ENCODE results near the gene MARK1. TPM values are rescaled to one million over a fixed set of nuclear protein-coding genes. Genes with fewer than 3 reads are reported as not detected.
"Not testable (repeated sequence)": the region's sequence is repeated elsewhere in the genome, so short reads cannot be mapped to it uniquely, and the experiment has no call there.

MARK1 gene
- total and polyA plus RNA-seq, 9 donors = 6.5 to 15.3 (median 11.7) TPM

GRCh38 chr1:220595179-220595578, 67.2 kb downstream of the MARK1 start:
- no peak overlapping the region for H3K27ac ChIP-seq (ENCODE audit: low read length)
- DNase-seq = no peak
- no peaks in the 10 kb centered on the region for H3K9me3 ChIP-seq (replicated peaks; ENCODE audit: control insufficient read depth, low read depth, low read length)
- H3K4me3 ChIP-seq (ENCODE audit: low read length) = no peak overlapping the region
- peaks cover 3% of the 10 kb centered on the region for H3K36me3 ChIP-seq (ENCODE audit: control insufficient read depth, insufficient read depth, low read length)
- 63% methylated on average over 3 of the region's 3 CpGs for WGBS (ENCODE audit: insufficient coverage)
- H3K4me1 ChIP-seq (ENCODE audit: control insufficient read depth, insufficient read depth, low read length) = no peaks in the 10 kb centered on the region
- no peaks in the 10 kb centered on the region for H3K27me3 ChIP-seq (ENCODE audit: control insufficient read depth, insufficient read depth, low read length)

DNA sequence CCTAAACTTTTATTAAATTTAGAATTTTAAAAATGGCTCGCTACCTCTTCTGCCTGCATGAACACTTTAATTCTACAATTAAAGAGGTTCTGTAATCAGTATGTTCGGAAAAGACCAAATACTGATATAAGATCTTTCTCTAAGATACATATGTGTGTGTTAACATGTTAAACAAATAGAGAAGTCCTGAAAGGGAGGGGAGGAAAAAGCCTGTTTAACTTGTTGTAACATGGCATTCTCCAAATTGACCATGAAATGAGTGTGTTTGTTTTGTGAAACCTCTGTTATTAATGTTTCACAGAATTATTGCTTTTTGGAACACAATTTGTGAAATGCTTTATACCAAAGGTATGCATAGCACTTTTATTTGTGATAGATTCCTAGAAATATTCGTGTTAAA, 77.0 kb downstream of the MARK1 start:
- WGBS (ENCODE audit: insufficient coverage) = no CpG with 5 or more reads among the region's 3 CpGs
- no peaks in the 10 kb centered on the region for H3K27me3 ChIP-seq (ENCODE audit: control insufficient read depth, insufficient read depth, low read length)
- no peaks in the 10 kb centered on the region for H3K9me3 ChIP-seq (replicated peaks; ENCODE audit: control insufficient read depth, low read depth, low read length)
- H3K4me3 ChIP-seq (ENCODE audit: low read length) = no peak overlapping the region
- no peak overlapping the region for H3K27ac ChIP-seq (ENCODE audit: low read length)
- H3K36me3 ChIP-seq (ENCODE audit: control insufficient read depth, insufficient read depth, low read length) = no peaks in the 10 kb centered on the region
- DNase-seq = no peak
- H3K4me1 ChIP-seq (ENCODE audit: control insufficient read depth, insufficient read depth, low read length) = no peaks in the 10 kb centered on the region

DNA sequence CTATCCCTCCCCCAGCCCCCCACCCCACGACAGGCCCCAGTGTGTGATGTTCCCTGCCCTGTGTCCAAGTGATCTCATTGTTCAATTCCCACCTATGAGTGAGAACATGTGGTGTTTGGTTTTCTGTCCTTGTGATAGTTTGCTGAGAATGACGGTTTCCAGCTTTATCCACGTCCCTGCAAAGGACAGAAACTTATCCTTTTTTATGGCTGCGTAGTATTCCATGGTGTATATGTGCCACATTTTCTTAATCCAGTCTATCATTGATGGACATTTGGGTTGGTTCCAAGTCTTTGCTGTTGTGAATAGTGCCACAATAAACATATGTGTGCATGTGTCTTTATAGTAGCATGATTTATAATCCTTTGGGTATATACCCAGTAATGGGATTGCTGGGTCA, 77.7 kb downstream of the MARK1 start:
- H3K4me1 ChIP-seq (ENCODE audit: control insufficient read depth, insufficient read depth, low read length); DNase-seq; H3K27ac ChIP-seq (ENCODE audit: low read length); H3K36me3 ChIP-seq (ENCODE audit: control insufficient read depth, insufficient read depth, low read length); H3K4me3 ChIP-seq (ENCODE audit: low read length); H3K9me3 ChIP-seq (replicated peaks; ENCODE audit: control insufficient read depth, low read depth, low read length); H3K27me3 ChIP-seq (ENCODE audit: control insufficient read depth, insufficient read depth, low read length): not testable (repeated sequence)
- WGBS (ENCODE audit: insufficient coverage) = no CpG with 5 or more reads among the region's 4 CpGs

DNA sequence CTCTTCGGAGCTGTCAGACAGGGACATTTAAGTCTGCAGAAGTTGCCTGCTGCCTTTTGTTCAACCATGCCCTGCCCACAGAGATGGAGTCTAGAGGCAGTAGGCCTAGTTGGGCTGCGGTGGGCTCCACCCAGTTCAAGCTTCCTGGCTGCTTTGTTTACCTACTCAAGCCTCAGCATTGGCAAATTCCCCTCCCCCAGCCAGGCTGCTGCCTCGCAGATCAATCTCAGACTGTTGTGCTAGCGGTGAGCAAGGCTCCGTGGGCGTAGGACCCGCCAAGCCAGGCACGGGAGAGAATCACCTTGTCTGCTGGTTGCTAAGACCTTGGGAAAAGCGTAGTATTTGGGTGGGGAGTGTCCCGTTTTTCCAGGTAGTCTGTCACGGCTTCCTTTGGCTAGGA, 83.2 kb downstream of the MARK1 start:
- not testable (repeated sequence) for DNase-seq; H3K4me1 ChIP-seq (ENCODE audit: control insufficient read depth, insufficient read depth, low read length); H3K9me3 ChIP-seq (replicated peaks; ENCODE audit: control insufficient read depth, low read depth, low read length); H3K27me3 ChIP-seq (ENCODE audit: control insufficient read depth, insufficient read depth, low read length); H3K4me3 ChIP-seq (ENCODE audit: low read length); H3K27ac ChIP-seq (ENCODE audit: low read length); H3K36me3 ChIP-seq (ENCODE audit: control insufficient read depth, insufficient read depth, low read length)
- WGBS (ENCODE audit: insufficient coverage) = 100% methylated on average over 5 of the region's 11 CpGs

GRCh38 chr1:220616836-220617235, 88.9 kb downstream of the MARK1 start:
- Histone ChIP-seq H3K4me3 (ENCODE audit: low read length) (no peak overlapping the region), H3K27ac (ENCODE audit: low read length) (peak overlapping the region; percentile 31), H3K4me1 (ENCODE audit: control insufficient read depth, insufficient read depth, low read length) (no peaks in the 10 kb centered on the region), H3K36me3 (ENCODE audit: control insufficient read depth, insufficient read depth, low read length) (peaks cover 3% of the 10 kb centered on the region), H3K9me3 (replicated peaks; ENCODE audit: control insufficient read depth, low read depth, low read length) (no peaks in the 10 kb centered on the region), H3K27me3 (ENCODE audit: control insufficient read depth, insufficient read depth, low read length) (no peaks in the 10 kb centered on the region)
- peak; percentile 84 for DNase-seq

GRCh38 chr1:220628431-220628830, 100.5 kb downstream of the MARK1 start:
- Histone ChIP-seq H3K9me3 (replicated peaks; ENCODE audit: control insufficient read depth, low read depth, low read length) (no peaks in the 10 kb centered on the region), H3K36me3 (ENCODE audit: control insufficient read depth, insufficient read depth, low read length) (peaks cover 10% of the 10 kb centered on the region), H3K4me3 (ENCODE audit: low read length) (no peak overlapping the region), H3K4me1 (ENCODE audit: control insufficient read depth, insufficient read depth, low read length) (peaks cover 2% of the 10 kb centered on the region), H3K27me3 (ENCODE audit: control insufficient read depth, insufficient read depth, low read length) (no peaks in the 10 kb centered on the region), H3K27ac (ENCODE audit: low read length) (no peak overlapping the region)
- no peak for DNase-seq
- WGBS (ENCODE audit: insufficient coverage) = 87% methylated on average over 4 of the region's 5 CpGs

- no peak overlapping the region for H3K27ac ChIP-seq (ENCODE audit: low read length)
- H3K4me3 ChIP-seq (ENCODE audit: low read length) = no peak overlapping the region
- no peak for DNase-seq
- peaks cover 2% of the 10 kb centered on the region for H3K4me1 ChIP-seq (ENCODE audit: control insufficient read depth, insufficient read depth, low read length)
- peaks cover 8% of the 10 kb centered on the region for H3K36me3 ChIP-seq (ENCODE audit: control insufficient read depth, insufficient read depth, low read length)
- H3K9me3 ChIP-seq (replicated peaks; ENCODE audit: control insufficient read depth, low read depth, low read length) = no peaks in the 10 kb centered on the region
- H3K27me3 ChIP-seq (ENCODE audit: control insufficient read depth, insufficient read depth, low read length) = no peaks in the 10 kb centered on the region
- WGBS (ENCODE audit: insufficient coverage) = 79% methylated on average over 3 of the region's 4 CpGs
These were observed 103.4 kb downstream of the MARK1 start for GRCh38 chr1:220631238-220631815.

- no CpG with 5 or more reads among the region's 1 CpG for WGBS (ENCODE audit: insufficient coverage)
These were observed 109.8 kb downstream of the MARK1 start for GRCh38 chr1:220637759-220638158.

GRCh38 chr1:220642285-220642684, 114.3 kb downstream of the MARK1 start:
- 90% methylated on average over 3 of the region's 4 CpGs for WGBS (ENCODE audit: insufficient coverage)
- Histone ChIP-seq H3K27ac (ENCODE audit: low read length) (no peak overlapping the region), H3K36me3 (ENCODE audit: control insufficient read depth, insufficient read depth, low read length) (peaks cover 15% of the 10 kb centered on the region), H3K9me3 (replicated peaks; ENCODE audit: control insufficient read depth, low read depth, low read length) (no peaks in the 10 kb centered on the region), H3K4me1 (ENCODE audit: control insufficient read depth, insufficient read depth, low read length) (no peaks in the 10 kb centered on the region), H3K27me3 (ENCODE audit: control insufficient read depth, insufficient read depth, low read length) (no peaks in the 10 kb centered on the region), H3K4me3 (ENCODE audit: low read length) (no peak overlapping the region)
- no peak for DNase-seq

More at GRCh38 chr1:220637759-220638158, 109.8 kb downstream of the MARK1 start:
- no peak overlapping the region for H3K27ac ChIP-seq (ENCODE audit: low read length)
- no peaks in the 10 kb centered on the region for H3K27me3 ChIP-seq (ENCODE audit: control insufficient read depth, insufficient read depth, low read length)
- DNase-seq = no peak
- H3K4me1 ChIP-seq (ENCODE audit: control insufficient read depth, insufficient read depth, low read length) = no peaks in the 10 kb centered on the region
- H3K9me3 ChIP-seq (replicated peaks; ENCODE audit: control insufficient read depth, low read depth, low read length) = no peaks in the 10 kb centered on the region
- H3K4me3 ChIP-seq (ENCODE audit: low read length) = no peak overlapping the region
- H3K36me3 ChIP-seq (ENCODE audit: control insufficient read depth, insufficient read depth, low read length) = peaks cover 21% of the 10 kb centered on the region

GRCh38 chr1:220652995-220653394, 125.1 kb downstream of the MARK1 start:
- WGBS (ENCODE audit: insufficient coverage) = 85% methylated on average over 10 of the region's 13 CpGs
- Histone ChIP-seq H3K36me3 (ENCODE audit: control insufficient read depth, insufficient read depth, low read length) (peaks cover 8% of the 10 kb centered on the region), H3K9me3 (replicated peaks; ENCODE audit: control insufficient read depth, low read depth, low read length) (no peaks in the 10 kb centered on the region), H3K27me3 (ENCODE audit: control insufficient read depth, insufficient read depth, low read length) (no peaks in the 10 kb centered on the region), H3K4me1 (ENCODE audit: control insufficient read depth, insufficient read depth, low read length) (no peaks in the 10 kb centered on the region), H3K4me3 (ENCODE audit: low read length) (no peak overlapping the region), H3K27ac (ENCODE audit: low read length) (no peak overlapping the region)
- no peak for DNase-seq

GRCh38 chr1:220655509-220655908, 127.6 kb downstream of the MARK1 start:
- H3K36me3 ChIP-seq (ENCODE audit: control insufficient read depth, insufficient read depth, low read length) = peaks cover 10% of the 10 kb centered on the region

More at GRCh38 chr1:220655509-220655908, 127.6 kb downstream of the MARK1 start:
- H3K27ac ChIP-seq (ENCODE audit: low read length) = no peak overlapping the region
- no peak overlapping the region for H3K4me3 ChIP-seq (ENCODE audit: low read length)
- no peaks in the 10 kb centered on the region for H3K4me1 ChIP-seq (ENCODE audit: control insufficient read depth, insufficient read depth, low read length)
- no peak for DNase-seq
- no peaks in the 10 kb centered on the region for H3K27me3 ChIP-seq (ENCODE audit: control insufficient read depth, insufficient read depth, low read length)
- 90% methylated on average over 1 of the region's 1 CpG for WGBS (ENCODE audit: insufficient coverage)
- no peaks in the 10 kb centered on the region for H3K9me3 ChIP-seq (replicated peaks; ENCODE audit: control insufficient read depth, low read depth, low read length)
